Retinal pigment epithelial cell (primary cell): ENCODE measurements around the gene COL4A1.

Source experiments
- DNase-seq: peaks from one replicate; pipeline ENCODE4 v3.0.0-alpha.2; 2010; ENCODE audit warnings: low read depth
- H3K4me3 ChIP-seq: 2 replicates; pipeline ENCODE4 v1.5.1; 2011; ENCODE audit warnings: mild to moderate bottlenecking, low read length, control low read depth, moderate library complexity
- TF ChIP-seq, protein P1 (sequence below): conservative IDR thresholded peaks from 2 replicates; pipeline ENCODE4 v1.5.1; 2011; ENCODE audit warnings: low read depth, low read length, control low read depth, inconsistent platforms

The COL4A1 gene

DNA sequence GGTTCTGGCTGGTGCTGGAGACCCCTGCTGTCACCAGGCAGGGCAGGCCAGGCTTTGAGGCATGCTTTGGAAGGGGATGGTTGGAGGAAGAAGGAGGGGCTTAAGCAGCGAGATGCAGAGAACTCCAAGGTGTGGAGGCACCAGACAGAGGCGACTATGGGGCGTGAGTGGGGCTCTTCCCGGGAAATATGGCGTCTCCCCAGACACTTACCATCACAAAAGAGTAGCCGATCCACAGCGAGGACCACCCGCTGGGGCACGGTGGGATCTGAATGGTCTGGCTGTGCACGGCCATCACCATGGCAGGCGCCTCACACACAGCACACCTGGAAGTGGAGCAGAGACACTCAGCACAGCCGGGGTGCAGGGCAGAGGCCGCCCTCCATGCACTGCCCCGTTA, 151.9 kb downstream of the COL4A1 start:
- TF ChIP-seq, protein P1, sequence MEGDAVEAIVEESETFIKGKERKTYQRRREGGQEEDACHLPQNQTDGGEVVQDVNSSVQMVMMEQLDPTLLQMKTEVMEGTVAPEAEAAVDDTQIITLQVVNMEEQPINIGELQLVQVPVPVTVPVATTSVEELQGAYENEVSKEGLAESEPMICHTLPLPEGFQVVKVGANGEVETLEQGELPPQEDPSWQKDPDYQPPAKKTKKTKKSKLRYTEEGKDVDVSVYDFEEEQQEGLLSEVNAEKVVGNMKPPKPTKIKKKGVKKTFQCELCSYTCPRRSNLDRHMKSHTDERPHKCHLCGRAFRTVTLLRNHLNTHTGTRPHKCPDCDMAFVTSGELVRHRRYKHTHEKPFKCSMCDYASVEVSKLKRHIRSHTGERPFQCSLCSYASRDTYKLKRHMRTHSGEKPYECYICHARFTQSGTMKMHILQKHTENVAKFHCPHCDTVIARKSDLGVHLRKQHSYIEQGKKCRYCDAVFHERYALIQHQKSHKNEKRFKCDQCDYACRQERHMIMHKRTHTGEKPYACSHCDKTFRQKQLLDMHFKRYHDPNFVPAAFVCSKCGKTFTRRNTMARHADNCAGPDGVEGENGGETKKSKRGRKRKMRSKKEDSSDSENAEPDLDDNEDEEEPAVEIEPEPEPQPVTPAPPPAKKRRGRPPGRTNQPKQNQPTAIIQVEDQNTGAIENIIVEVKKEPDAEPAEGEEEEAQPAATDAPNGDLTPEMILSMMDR: no peak
- no peak overlapping the region for H3K4me3 ChIP-seq
- DNase-seq: no peak

DNA sequence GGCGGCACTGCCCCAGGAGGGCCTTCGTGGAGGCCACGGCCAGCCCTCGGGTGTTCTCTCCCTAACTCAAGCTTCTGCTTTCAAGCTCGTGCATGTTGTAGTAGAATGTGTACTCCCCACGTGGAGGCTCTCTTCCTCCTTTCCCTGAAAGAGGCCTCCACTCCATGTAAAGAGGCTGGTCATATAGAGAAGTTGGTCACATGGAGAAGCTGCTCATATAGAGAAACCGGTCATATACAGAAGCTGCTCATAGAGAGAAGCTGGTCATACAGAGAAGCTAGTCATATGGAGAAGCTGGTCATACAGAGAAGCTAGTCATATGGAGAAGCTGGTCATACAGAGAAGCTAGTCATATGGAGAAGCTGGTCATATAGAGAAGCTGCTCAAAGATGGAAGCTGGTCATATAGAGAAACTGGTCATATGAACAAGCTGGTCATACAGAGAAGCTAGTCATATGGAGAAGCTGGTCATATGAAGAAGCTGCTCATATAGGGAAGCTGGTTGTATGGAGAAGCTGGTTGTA, 152.5 kb downstream of the COL4A1 start:
- H3K4me3 ChIP-seq: no peak overlapping the region
- TF ChIP-seq, protein P1: no peak
- no peak for DNase-seq

DNA sequence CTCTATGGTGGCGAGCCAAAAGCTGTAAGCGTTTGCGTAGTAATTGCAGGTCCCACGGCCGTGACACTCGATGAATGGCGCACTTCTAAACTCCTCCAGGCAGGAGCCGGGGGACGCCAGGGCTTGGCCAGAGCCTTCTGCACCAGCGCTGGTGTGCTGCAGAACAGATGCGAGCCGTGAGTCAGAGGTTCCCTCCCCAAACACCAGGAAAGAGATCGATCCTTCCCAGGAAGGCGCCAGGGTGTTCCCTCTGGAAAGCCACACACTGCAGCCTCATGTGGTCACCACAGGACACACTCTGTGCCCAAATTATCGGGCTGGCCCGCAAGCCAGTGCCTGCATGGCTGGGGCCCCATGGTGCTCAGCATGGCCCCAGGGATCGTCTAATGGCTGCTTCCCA, 154.6 kb downstream of the COL4A1 start:
- no peak overlapping the region for H3K4me3 ChIP-seq
- DNase-seq: no peak
- TF ChIP-seq, protein P1: no peak

DNA sequence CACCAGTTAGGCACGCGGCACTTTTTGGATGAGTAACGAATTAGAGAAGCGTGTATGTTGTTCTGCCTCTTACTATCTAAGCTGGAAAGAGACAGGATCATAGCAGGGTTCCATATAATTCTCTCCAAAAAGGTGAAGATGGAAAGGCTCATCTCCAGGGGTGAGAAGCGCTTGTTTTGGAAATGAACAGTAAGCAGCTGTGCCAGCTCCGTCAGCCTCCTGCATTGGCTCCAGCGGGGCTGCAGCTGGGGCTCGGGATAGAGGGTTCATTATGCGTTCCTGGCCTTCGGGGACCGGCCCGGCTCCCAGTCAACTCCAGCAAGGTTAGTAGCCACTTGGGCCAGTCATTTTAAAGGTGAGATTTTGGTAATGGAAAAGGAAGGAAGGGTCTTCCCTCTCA, 155.5 kb downstream of the COL4A1 start:
- TF ChIP-seq, protein P1: no peak
- H3K4me3 ChIP-seq: no peak overlapping the region
- DNase-seq: no peak

DNA sequence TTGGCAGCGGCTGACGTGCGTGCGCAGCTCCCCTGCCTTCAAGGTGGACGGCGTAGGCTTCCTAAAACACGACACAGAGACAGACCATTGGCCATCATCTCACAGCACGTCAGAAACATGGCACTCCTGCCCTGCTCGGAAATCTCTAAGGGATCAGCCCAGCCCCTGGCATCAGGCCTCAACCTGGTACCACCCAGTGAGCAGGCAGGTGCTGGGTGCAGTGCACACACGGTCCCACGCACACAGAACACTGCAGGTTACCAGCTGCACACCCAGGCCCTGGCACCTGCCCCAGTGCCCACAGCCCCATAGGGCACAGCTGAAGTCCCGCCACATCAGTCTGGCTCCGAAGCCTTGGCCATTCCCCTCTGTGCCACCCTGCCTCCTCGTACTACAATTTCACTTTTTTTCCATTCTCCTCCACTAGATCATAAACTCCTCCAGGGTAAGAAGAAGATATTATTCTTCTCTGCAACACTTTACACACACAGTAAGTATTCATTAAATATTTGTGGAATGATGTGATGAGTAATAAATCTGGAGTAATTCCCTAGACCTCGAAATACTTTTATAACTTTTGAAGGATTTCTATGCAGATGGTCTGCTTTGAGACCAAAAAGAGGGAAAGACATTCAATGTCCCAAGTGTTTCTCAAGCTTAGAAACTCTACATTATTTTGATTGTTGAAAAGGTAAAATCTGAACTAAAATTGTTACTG, 156.4 kb downstream of the COL4A1 start:
- no peak for DNase-seq
- no peak overlapping the region for H3K4me3 ChIP-seq
- TF ChIP-seq, protein P1: no peak

DNA sequence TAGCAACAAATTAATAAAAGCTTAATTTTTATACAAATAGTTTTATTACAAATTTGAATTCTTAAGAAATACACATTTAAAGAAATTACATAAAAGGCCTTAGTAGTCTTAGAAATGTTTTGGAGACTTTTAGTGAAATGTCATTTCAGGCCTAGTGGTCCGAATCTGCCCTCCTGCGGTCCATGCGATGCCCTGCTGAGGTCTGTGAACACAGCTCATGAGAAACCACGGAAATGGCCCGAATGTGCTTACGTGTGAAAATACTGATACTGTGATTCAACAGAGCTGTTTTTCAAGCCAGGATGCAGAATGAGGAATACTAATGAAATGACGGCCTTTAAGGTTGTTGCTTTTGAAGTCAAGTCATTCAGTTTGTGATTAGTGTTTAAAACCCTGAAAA, 157.9 kb downstream of the COL4A1 start:
- TF ChIP-seq, protein P1: no peak
- no peak for DNase-seq
- H3K4me3 ChIP-seq: no peak overlapping the region

GRCh38 chr13:110140099-110140498, 166.9 kb downstream of the COL4A1 start:
- TF ChIP-seq, protein P1: no peak
- H3K4me3 ChIP-seq: no peak overlapping the region
- DNase-seq: no peak
